ENCODE measurements around the gene RGL1. TPM values are rescaled to one million over a fixed set of nuclear protein-coding genes. Genes with fewer than 3 reads are reported as not detected.

Gene RGL1
- total RNA-seq, 4 donors from 2014 or later = 9.3 to 36.3 (median 16.3) TPM

DNA sequence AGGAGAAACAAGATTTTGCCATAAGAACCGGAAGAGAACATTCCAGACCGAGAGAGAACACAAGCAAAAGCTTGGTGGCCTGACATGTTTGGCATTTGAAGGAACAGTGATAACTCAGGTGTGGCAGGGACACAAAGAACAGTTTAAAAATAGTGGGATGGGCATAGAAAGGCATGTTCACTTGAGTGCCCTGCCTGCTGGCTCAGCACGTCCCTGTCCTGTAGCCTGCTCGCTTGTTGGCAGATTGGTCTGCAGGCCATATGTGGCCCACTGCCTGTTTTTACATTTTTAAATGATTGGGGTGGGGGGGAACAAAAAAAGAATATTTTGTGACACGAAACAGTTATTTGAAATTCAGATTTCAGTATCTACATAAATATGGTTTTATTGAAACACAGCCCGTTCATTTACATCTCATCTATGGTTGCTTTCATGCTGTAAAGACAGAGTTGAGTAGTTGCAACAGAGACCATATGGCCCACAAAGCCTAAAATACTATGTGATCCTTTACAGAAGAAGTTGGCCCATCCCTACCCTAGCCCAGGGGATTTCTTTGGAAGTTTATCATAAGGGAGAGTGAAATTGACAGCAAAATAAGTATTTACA lies 100.7 kb downstream of the RGL1 start:
- 79 to 84% methylated on average over 6 of the region's 6 CpGs for WGBS, 2 donors
- intact Hi-C loops (cut with DNase I) = no loop called here
- H3K4me1 ChIP-seq = peaks cover 0 to 5% of the 10 kb centered on the region in 2 donors
- peaks cover 0 to 6% of the 10 kb centered on the region in 2 donors for H3K36me3 ChIP-seq
- no peak overlapping the region for H3K27ac ChIP-seq
- no peak for TF ChIP-seq POLR2A (IDR thresholded peaks at IDR 0.05)
- no peak for TF ChIP-seq CTCF (IDR thresholded peaks at IDR 0.05)
- no peak overlapping the region for H3K4me3 ChIP-seq (replicated peaks in 1 of 3)
- H3K27me3 ChIP-seq = no peaks in the 10 kb centered on the region
- H3K9me3 ChIP-seq = no peaks in the 10 kb centered on the region
- DNase-seq = peak; percentile 33 to 36

DNA sequence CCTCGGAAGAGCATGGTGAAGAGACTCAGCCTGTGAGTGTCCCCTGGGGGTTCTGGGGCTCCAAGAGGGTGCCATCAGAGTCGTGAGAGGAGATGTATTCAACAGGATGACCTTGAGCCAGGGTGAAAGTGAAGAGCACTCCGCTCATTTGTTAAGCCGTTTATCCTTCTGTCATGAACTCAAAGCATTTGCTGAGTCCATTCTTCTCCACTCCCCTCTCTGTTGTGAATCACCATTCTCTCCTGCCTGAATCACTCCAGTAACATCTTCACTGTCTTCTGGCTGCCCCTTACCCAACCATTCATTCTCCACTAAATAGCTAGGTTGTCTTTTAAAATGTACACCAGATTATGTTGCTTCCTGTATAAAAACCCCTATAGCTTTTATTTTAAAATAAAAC lies 102.2 kb downstream of the RGL1 start:
- H3K9me3 ChIP-seq = no peaks in the 10 kb centered on the region
- no peak for DNase-seq
- H3K36me3 ChIP-seq = peaks cover 0 to 6% of the 10 kb centered on the region in 2 donors
- no peak for TF ChIP-seq CTCF (IDR thresholded peaks at IDR 0.05)
- TF ChIP-seq POLR2A (IDR thresholded peaks at IDR 0.05) = no peak
- no peak overlapping the region for H3K4me3 ChIP-seq (replicated peaks in 1 of 3)
- H3K27me3 ChIP-seq = no peaks in the 10 kb centered on the region
- intact Hi-C loops (cut with DNase I) = no loop called here
- H3K27ac ChIP-seq = no peak overlapping the region
- 87 to 97% methylated on average over 4 of the region's 4 CpGs for WGBS, 2 donors
- H3K4me1 ChIP-seq = peaks cover 0 to 5% of the 10 kb centered on the region in 2 donors

DNA sequence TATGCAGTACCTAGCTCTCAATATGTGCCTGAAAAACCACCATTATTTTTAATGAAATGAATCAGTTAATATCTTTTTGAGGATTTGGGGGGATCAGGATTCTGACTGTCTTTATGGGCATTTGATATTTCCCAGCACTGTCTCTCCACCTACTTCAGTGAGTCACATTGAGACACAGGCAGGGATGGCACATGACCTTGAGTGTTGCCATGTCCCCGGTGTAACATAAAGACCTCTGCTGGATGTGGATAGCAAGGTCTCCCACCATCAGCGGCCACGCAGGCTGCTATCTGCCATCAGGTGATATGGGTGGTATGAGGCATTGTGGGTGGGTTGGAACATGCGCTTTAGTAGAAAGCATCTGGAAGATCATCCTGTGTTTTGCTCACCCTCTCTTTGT lies 103.2 kb downstream of the RGL1 start:
- intact Hi-C loops (cut with DNase I) = no loop called here
- peaks cover 0 to 6% of the 10 kb centered on the region in 2 donors for H3K36me3 ChIP-seq
- WGBS, 2 donors = 97 to 99% methylated on average over 4 of the region's 4 CpGs

GRCh38 chr1:183909672-183910071 lies 104.8 kb downstream of the RGL1 start:
- H3K27ac ChIP-seq = no peak overlapping the region
- H3K9me3 ChIP-seq = no peaks in the 10 kb centered on the region
- TF ChIP-seq POLR2A (IDR thresholded peaks at IDR 0.05) (no peak), CTCF (IDR thresholded peaks at IDR 0.05) (no peak)
- H3K4me3 ChIP-seq (replicated peaks in 1 of 3) = no peak overlapping the region
- 94 to 95% methylated on average over 7 of the region's 7 CpGs for WGBS, 2 donors
- no peak for DNase-seq
- H3K36me3 ChIP-seq = peaks cover 0 to 6% of the 10 kb centered on the region in 2 donors
- H3K4me1 ChIP-seq = peaks cover 0 to 5% of the 10 kb centered on the region in 2 donors
- no peaks in the 10 kb centered on the region for H3K27me3 ChIP-seq
- intact Hi-C loops (cut with DNase I) = no loop called here

More for the DNA sequence above, 103.2 kb downstream of the RGL1 start:
- no peak overlapping the region for H3K27ac ChIP-seq
- TF ChIP-seq POLR2A (IDR thresholded peaks at IDR 0.05) (no peak), CTCF (IDR thresholded peaks at IDR 0.05) (no peak)
- H3K4me3 ChIP-seq (replicated peaks in 1 of 3) = no peak overlapping the region
- H3K9me3 ChIP-seq = no peaks in the 10 kb centered on the region
- DNase-seq = no peak
- H3K27me3 ChIP-seq = no peaks in the 10 kb centered on the region
- peaks cover 0 to 5% of the 10 kb centered on the region in 2 donors for H3K4me1 ChIP-seq

DNA sequence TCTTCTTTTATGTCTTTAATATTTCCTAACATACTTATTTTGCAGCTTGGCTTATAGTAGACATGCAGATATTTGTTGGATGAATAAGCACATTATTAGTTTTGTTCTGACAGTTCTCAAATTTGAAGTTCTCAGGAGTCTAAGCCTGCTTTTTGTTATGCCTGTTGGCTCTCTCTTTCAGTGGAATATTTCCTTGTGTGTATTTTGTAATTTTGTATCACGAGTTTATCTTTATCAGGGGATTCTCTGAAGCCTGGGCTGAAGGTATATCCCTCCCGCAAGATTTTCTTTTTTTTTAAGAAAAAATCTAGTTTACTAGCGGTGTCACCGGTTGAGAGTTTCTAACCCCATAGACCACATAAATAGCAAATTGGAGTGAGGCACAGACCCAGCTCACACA lies 105.9 kb downstream of the RGL1 start:
- intact Hi-C loops (cut with DNase I) = no loop called here
- Histone ChIP-seq H3K36me3 (peaks cover 0 to 6% of the 10 kb centered on the region in 2 donors), H3K27ac (no peak overlapping the region), H3K4me1 (peaks cover 0 to under 1% of the 10 kb centered on the region in 2 donors), H3K9me3 (no peaks in the 10 kb centered on the region), H3K4me3 (replicated peaks in 1 of 3) (no peak overlapping the region), H3K27me3 (no peaks in the 10 kb centered on the region)
- no peak for DNase-seq
- no peak for TF ChIP-seq POLR2A (IDR thresholded peaks at IDR 0.05)
- no peak for TF ChIP-seq CTCF (IDR thresholded peaks at IDR 0.05)
- 75 to 81% methylated on average over 4 of the region's 4 CpGs for WGBS, 2 donors
